Keratinocyte (primary cell): Measurements from ENCODE around the gene ANKMY2. TPM values are rescaled to one million over a fixed set of nuclear protein-coding genes. Genes with fewer than 3 reads are reported as not detected.
A peak's percentile ranks its signal among the peaks of the same experiment; 100 is the strongest.

Source experiments
- DNase-seq: peaks from one replicate; pipeline ENCODE4 v3.0.0-alpha.2; 2011; ENCODE audit warnings: low read depth, missing footprints, low spot score
- FAIRE-seq: peaks from 2 replicates; lab custom pipeline; 2011; peaks lifted over from hg19 to GRCh38; lab: Jason Lieb, UNC
- H2AFZ ChIP-seq: 2 replicates; pipeline ENCODE4 v1.6.0; 2012; ENCODE audit warnings: low read length, control low read depth, inconsistent platforms; ENCODE audit not compliant: control insufficient read depth
- H3K27ac ChIP-seq: 2 replicates; pipeline ENCODE4 v1.5.1; 2011; ENCODE audit warnings: low read length; ENCODE audit not compliant: control insufficient read depth, insufficient read depth
- H3K27me3 ChIP-seq: 3 replicates; pipeline ENCODE4 v1.6.0; 2011; ENCODE audit warnings: low read length; ENCODE audit not compliant: control insufficient read depth, insufficient read depth; ENCODE audit errors: extremely low read depth
- H3K36me3 ChIP-seq, 2 experiments: 2 replicates in 1 of 2; 3 replicates in 1 of 2; pipeline ENCODE4 v1.5.1; 2011; ENCODE audit warnings: low read length in 2 of 2, mild to moderate bottlenecking in 1 of 2; ENCODE audit not compliant: control insufficient read depth in 2 of 2, insufficient read depth in 2 of 2; ENCODE audit errors: extremely low read depth in 1 of 2
- H3K4me1 ChIP-seq: 3 replicates; pipeline ENCODE4 v1.5.1; 2011; ENCODE audit warnings: low read length; ENCODE audit not compliant: control insufficient read depth, insufficient read depth; ENCODE audit errors: extremely low read depth
- H3K4me2 ChIP-seq: 3 replicates; pipeline ENCODE4 v1.6.0; 2011; ENCODE audit warnings: low read depth, low read length; ENCODE audit not compliant: control insufficient read depth, insufficient read depth; ENCODE audit errors: extremely low read depth
- H3K4me3 ChIP-seq, 3 experiments: fragments of 200-600 bp in 1 of 3; sonication (generic) in 1 of 3; 2 replicates in 2 of 3; 3 replicates in 1 of 3; pipeline ENCODE4 v1.5.1; 2011 to 2016; ENCODE audit warnings: low read length in 3 of 3, mild to moderate bottlenecking in 3 of 3, control low read depth in 2 of 3, inconsistent platforms in 1 of 3, low read depth in 1 of 3, mixed read lengths in 1 of 3, mixed run types in 1 of 3, moderate library complexity in 1 of 3; ENCODE audit not compliant: control insufficient read depth in 2 of 3, insufficient read depth in 2 of 3; ENCODE audit errors: extremely low read depth in 1 of 3
- H3K79me2 ChIP-seq: 2 replicates; pipeline ENCODE4 v1.6.0; 2012; ENCODE audit warnings: low read length; ENCODE audit not compliant: control insufficient read depth, insufficient read depth
- H3K9ac ChIP-seq: 3 replicates; pipeline ENCODE4 v1.6.0; 2011; ENCODE audit warnings: low read length; ENCODE audit not compliant: control insufficient read depth, insufficient read depth; ENCODE audit errors: extremely low read depth
- H3K9me1 ChIP-seq: 3 replicates; pipeline ENCODE4 v1.6.0; 2011; ENCODE audit warnings: low read length; ENCODE audit not compliant: control insufficient read depth, insufficient read depth; ENCODE audit errors: extremely low read depth
- H3K9me3 ChIP-seq: 2 replicates; pipeline ENCODE4 v1.5.1; 2012; ENCODE audit warnings: low read depth, low read length; ENCODE audit not compliant: control insufficient read depth
- H4K20me1 ChIP-seq: 3 replicates; pipeline ENCODE4 v1.6.0; 2011; ENCODE audit warnings: low read length; ENCODE audit not compliant: control insufficient read depth, insufficient read depth; ENCODE audit errors: extremely low read depth
- EZH2 ChIP-seq: IDR thresholded peaks from one replicate; pipeline ENCODE4 v1.6.1; 2012; ENCODE audit warnings: inconsistent platforms, mild to moderate bottlenecking, low read length, moderate library complexity
- dilution Hi-C: fragments of 300-500 bp; cut with MboI; formaldehyde crosslinking; loops from one replicate; pipeline ENCODE4 v1.7.0; 2020; ENCODE audit warnings: low sequenced_read_pairs; ENCODE audit not compliant: extremely low pct_ligation_motif_present
- polyA plus RNA-seq, 5 experiments: library from polyadenylated mRNA; depleted of rRNA in 3 of 5; stranded (reverse) in 3 of 5; stranded (forward) in 1 of 5; unstranded in 1 of 5; fragments of >200 nt; gene quantifications; 1 replicate in 1 of 5; 2 replicates in 3 of 5; 3 replicates in 1 of 5; pipeline versions ENCODE4 v1.2.1 to v1.2.3, GENCODE V29; 2011 to 2012; ENCODE audit warnings: missing spikeins in 2 of 5, low read depth in 1 of 5, low replicate concordance in 1 of 5
- TF ChIP-seq, protein P1 (sequence below), 3 experiments: IDR thresholded peaks in 1 of 3; conservative IDR thresholded peaks in 1 of 3; optimal IDR thresholded peaks in 1 of 3; 2 replicates in 2 of 3; 3 replicates in 1 of 3; pipeline versions ENCODE3 to v1.5.1; 2011; ENCODE audit warnings: low read length in 3 of 3, mild to moderate bottlenecking in 3 of 3, moderate library complexity in 2 of 3, control low read depth in 1 of 3, inconsistent platforms in 1 of 3; ENCODE audit not compliant: insufficient read depth in 2 of 3; ENCODE audit errors: extremely low read depth in 1 of 3

ANKMY2 gene
- polyA plus RNA-seq, 1 donor (not counting 4 experiments of a cell fraction or from before 2014, with no cell fraction given), result 13.3 TPM

- Histone ChIP-seq H3K4me1 (peaks cover 41% of the 10 kb centered on the region), H3K9me1 (no peaks in the 10 kb centered on the region), H3K9me3 (no peaks in the 10 kb centered on the region), H3K27me3 (no peaks in the 10 kb centered on the region), H3K4me3 (no peak overlapping the region), H2AFZ (no peak overlapping the region), H3K79me2 (peaks cover 82% of the 10 kb centered on the region), H3K9ac (no peak overlapping the region), H3K36me3 (no peaks in the 10 kb centered on the region), H4K20me1 (no peaks in the 10 kb centered on the region), H3K27ac (no peak overlapping the region), H3K4me2 (no peak overlapping the region)
- TF ChIP-seq, protein P1, sequence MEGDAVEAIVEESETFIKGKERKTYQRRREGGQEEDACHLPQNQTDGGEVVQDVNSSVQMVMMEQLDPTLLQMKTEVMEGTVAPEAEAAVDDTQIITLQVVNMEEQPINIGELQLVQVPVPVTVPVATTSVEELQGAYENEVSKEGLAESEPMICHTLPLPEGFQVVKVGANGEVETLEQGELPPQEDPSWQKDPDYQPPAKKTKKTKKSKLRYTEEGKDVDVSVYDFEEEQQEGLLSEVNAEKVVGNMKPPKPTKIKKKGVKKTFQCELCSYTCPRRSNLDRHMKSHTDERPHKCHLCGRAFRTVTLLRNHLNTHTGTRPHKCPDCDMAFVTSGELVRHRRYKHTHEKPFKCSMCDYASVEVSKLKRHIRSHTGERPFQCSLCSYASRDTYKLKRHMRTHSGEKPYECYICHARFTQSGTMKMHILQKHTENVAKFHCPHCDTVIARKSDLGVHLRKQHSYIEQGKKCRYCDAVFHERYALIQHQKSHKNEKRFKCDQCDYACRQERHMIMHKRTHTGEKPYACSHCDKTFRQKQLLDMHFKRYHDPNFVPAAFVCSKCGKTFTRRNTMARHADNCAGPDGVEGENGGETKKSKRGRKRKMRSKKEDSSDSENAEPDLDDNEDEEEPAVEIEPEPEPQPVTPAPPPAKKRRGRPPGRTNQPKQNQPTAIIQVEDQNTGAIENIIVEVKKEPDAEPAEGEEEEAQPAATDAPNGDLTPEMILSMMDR (optimal IDR thresholded peaks at IDR 0.05 in 1 of 3, IDR thresholded peaks at IDR 0.05 in 1 of 3, conservative IDR thresholded peaks at IDR 0.05 in 1 of 3; ENCODE audit: extremely low read depth in 1 of 3, insufficient read depth in 2 of 3, low read length in 3 of 3), result no peak
- TF ChIP-seq EZH2, result no peak
- FAIRE-seq (no peak), DNase-seq (no peak)
- dilution Hi-C loops, result no loop called here
These were observed 9.8 kb upstream of the ANKMY2 start for GRCh38 chr7:16655394-16655793.

DNA sequence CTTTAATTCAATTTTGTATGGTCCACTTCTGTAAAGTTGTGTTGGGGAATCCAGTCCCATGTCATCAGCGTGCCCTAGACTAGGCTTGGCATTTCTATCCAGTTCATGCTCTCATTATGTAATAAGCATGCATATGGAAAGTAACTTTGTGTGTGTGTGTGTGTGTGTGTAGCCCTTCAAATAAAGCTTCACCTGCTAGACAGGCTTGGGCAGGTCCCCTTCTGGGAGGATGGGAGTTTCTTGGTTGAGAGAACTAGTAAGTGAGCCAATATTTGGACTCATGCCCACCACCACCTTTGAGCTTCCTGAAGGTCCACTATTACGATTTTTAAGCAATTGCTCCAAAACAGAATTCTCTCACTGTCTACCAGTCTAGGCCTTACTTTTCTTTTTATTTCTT is 7.3 kb upstream of the ANKMY2 start:
- FAIRE-seq (peak; percentile 91), DNase-seq (peak; percentile 75)
- TF ChIP-seq, protein P1 (optimal IDR thresholded peaks at IDR 0.05 in 1 of 3, IDR thresholded peaks at IDR 0.05 in 1 of 3, conservative IDR thresholded peaks at IDR 0.05 in 1 of 3; ENCODE audit: extremely low read depth in 1 of 3, insufficient read depth in 2 of 3, low read length in 3 of 3), result no peak
- TF ChIP-seq EZH2, result no peak
- dilution Hi-C loops, result no loop called here
- Histone ChIP-seq H4K20me1 (peaks cover 6% of the 10 kb centered on the region), H3K36me3 (no peaks in the 10 kb centered on the region), H3K9ac (no peak overlapping the region), H3K27me3 (no peaks in the 10 kb centered on the region), H2AFZ (no peak overlapping the region), H3K4me3 (no peak overlapping the region), H3K9me1 (no peaks in the 10 kb centered on the region), H3K27ac (no peak overlapping the region), H3K4me2 (peak overlapping the region; percentile 15), H3K79me2 (peaks cover 90% of the 10 kb centered on the region), H3K9me3 (no peaks in the 10 kb centered on the region), H3K4me1 (peaks cover 61% of the 10 kb centered on the region)
